ENCODE measurements around the gene OR2A14.

- no peak for TF ChIP-seq EZH2 (IDR thresholded peaks at IDR 0.05; ENCODE audit: borderline replicate concordance, low read length)
- TF ChIP-seq CTCF (IDR thresholded peaks at IDR 0.05; ENCODE audit: low read length): no peak
Measured at GRCh38 chr7:144158861-144159260, 35.9 kb downstream of the OR2A14 start.
